OCI-LY3 (cell line): ENCODE measurements around the gene RABAC1.

Experiments
- EZH2phosphoT487 ChIP-seq: fragments of 200-600 bp; shearing (Covaris generic); IDR thresholded peaks from 2 replicates; pipeline ENCODE4 v1.6.1; 2018; ENCODE audit warnings: antibody characterized with exemption, mixed run types, low read depth
- TF ChIP-seq, protein P1 (sequence below): fragments of 200-600, 300-600 bp; sonication (generic); IDR thresholded peaks from 2 replicates; pipeline ENCODE4 v1.5.1; 2014; ENCODE audit warnings: antibody characterized with exemption, low read length, low read depth

GRCh38 chr19:41984961-41985360 is 25.8 kb upstream of the RABAC1 start:
- TF ChIP-seq, protein P1, sequence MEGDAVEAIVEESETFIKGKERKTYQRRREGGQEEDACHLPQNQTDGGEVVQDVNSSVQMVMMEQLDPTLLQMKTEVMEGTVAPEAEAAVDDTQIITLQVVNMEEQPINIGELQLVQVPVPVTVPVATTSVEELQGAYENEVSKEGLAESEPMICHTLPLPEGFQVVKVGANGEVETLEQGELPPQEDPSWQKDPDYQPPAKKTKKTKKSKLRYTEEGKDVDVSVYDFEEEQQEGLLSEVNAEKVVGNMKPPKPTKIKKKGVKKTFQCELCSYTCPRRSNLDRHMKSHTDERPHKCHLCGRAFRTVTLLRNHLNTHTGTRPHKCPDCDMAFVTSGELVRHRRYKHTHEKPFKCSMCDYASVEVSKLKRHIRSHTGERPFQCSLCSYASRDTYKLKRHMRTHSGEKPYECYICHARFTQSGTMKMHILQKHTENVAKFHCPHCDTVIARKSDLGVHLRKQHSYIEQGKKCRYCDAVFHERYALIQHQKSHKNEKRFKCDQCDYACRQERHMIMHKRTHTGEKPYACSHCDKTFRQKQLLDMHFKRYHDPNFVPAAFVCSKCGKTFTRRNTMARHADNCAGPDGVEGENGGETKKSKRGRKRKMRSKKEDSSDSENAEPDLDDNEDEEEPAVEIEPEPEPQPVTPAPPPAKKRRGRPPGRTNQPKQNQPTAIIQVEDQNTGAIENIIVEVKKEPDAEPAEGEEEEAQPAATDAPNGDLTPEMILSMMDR, result no peak
- TF ChIP-seq EZH2phosphoT487, result no peak
